IPS-NIHi11 (cell line): ENCODE results near the gene WSB2.

Experiments used
- DNase-seq: peaks from one replicate; pipeline ENCODE4 v3.0.0; 2012; ENCODE audit warnings: mixed read lengths, low spot score

WSB2 gene

DNA sequence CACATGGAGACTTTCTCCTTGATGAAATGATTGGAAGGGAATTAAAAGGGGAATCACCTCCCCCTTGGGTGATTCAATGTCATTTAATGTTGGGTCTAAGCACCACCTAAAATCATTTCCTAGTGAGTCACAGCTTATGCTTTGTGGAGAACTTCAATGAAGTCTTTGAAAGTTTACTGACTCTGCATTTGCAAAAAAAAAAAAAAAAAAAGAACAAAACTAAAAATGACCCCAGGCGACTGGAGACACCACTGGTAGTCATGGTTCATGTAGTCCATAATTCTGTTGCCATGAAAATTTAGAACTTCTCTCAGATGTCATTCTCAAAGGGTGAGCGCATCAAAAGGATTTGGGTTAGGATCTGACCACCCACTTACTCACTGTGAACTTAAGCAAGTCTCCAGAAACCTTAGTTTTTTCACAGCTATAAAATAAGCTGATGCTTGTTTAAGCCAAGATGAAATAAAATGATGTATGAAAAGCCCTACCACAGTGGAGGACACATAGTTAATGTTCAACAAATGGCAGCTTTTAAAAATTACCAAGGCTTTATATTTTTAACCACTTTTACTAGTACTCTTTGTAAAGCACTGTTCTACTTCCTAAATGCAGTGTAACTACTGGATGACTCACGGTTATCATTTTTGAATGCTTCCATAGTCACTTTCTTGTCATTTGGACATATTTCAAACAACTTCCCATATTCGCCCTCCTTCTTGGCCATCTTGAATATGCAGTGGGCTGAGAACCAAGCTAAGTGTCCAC lies 74.1 kb downstream of the WSB2 start:
- DNase-seq = no peak

DNA sequence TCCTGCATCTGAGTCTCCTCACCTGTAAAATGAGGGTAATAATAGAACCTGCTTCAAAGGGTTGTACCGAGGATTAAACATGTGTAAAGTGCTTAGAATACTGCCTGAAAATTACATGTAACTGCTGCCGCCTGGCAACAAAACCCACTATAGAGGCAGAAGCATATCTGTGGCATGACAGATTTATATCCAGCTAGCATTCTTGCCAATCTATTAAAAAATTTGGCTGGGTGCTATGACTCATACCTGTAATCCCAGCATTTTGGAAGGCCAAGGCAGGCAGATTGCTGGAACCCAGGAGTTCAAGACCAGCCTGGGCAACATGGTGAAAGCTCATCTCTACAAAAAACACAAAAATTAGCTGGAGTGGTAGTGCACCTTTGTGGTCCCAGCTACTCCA lies 75.8 kb downstream of the WSB2 start:
- no peak for DNase-seq
